C1 segment of cervical spinal cord (tissue), 14 donors: ENCODE measurements around the gene KRTAP1-5.
"Not testable (repeated sequence)": the region's sequence is repeated elsewhere in the genome, so short reads cannot be mapped to it uniquely, and the experiment has no call there.

ENCODE experiments used
- DNase-seq, 14 donors: peaks; one replicate each; lab custom pipeline; 2025; lab: John Stamatoyannopoulos, UW

KRTAP1-5 gene, protein sequence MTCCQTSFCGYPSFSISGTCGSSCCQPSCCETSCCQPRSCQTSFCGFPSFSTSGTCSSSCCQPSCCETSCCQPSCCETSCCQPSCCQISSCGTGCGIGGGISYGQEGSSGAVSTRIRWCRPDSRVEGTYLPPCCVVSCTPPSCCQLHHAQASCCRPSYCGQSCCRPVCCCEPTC

DNA sequence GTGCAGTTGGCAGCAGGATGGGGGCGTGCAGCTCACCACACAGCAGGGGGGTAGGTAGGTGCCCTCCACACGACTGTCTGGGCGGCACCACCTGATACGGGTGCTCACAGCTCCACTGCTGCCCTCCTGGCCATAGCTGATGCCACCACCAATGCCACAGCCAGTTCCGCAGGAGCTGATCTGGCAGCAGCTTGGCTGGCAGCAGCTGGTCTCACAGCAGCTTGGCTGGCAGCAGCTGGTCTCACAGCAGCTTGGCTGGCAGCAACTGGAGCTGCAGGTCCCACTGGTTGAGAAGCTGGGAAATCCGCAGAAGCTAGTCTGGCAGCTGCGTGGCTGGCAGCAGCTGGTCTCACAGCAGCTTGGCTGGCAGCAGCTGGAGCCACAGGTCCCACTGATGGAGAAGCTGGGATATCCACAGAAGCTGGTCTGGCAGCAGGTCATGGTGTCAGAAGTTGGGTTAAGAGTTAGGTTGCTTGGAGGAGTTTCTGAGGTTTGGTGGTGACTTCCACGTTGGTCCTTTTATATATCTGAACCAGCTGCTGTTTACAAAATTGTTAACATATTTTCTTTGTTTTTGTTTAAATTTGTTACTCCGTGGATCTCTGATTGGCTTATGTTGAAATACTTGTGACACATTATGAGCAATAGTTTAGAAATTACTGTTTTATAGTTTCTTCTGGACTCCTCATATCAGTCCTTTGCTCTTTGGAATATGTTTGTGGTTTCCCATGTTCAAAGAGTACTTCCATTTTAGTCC is at the start of gene KRTAP1-5:
KRTAP1-5 (minus strand) TSS at position 494 of the 757 bp plus-strand sequence; CDS start at position 441, 53 bp downstream.
- DNase-seq: no peak

DNA sequence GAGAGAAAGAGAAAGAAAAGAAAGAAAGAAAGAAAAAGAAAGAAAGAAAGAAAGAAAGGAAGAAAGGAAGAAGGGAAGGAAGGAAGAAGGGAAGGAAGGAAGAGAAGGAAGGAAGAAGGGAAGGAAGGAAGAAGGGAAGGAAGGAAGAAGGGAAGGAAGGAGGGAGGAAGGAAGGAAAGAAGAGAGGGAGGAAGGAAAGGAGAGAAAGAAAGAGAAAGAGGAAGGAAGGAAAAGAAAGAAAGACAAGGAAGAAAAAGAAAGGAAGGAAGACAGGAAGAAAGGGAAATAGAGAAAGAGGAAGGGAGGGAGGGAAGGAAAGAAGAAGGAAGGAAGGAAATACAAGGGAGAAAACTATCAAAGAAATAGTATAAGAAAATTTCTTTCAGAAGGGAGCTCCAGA is 49.8 kb upstream of the KRTAP1-5 start:
- no peak for DNase-seq

DNA sequence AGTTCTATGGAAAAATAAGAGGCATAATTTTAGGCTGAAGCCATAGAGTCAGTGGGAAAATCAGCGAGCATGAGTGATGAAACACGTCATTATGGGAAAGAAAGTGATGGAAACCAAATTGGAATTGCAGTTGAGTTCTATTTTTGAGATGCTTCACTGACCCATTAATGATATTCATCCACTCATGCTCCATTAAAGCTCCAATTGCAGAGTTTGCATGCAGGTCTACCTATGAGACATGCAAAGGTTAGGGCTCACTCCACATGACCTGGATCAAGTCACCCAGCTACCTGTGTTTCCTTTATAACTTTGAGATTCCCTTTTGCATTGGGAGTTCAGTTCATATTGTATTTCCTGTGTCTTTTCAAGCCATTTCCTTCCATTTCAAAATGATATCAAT is 46.7 kb upstream of the KRTAP1-5 start:
- DNase-seq: no peak

DNA sequence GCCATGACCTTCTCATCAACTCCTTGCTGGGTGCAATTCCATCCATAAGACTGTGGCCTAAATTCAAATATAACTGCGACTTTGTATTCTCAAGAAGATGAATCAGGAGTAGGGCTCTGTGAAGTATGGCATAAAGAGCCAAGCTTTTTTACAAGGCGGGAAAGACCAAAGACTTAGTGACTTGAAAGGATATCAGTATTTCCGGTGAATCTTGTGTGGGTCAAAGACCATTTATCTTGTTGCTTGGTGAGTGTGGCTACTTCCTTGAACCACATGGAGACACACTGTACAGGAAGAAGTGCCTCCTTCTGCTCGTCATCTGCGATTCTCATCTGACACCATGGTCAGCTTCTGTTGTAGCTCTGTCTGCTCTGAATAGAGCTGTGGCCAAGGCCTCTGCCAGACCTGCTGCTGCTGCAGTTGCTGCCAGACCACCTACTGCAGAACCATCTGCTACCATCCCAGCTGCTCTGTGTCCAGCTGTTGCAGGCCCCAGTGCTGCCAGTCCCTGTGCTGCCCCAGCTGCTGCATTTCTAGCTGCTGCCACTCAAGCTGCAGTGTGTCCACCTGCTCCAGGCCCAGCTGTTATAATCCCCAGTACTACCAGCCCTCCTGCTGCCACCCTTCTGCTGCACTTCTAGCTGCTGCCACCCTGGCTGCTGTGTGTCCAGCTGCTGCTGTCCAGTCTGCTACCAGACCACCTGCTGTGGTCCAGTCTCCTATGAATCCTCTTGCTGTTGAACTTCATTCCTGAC is 44.8 kb upstream of the KRTAP1-5 start:
- DNase-seq: no peak

DNA sequence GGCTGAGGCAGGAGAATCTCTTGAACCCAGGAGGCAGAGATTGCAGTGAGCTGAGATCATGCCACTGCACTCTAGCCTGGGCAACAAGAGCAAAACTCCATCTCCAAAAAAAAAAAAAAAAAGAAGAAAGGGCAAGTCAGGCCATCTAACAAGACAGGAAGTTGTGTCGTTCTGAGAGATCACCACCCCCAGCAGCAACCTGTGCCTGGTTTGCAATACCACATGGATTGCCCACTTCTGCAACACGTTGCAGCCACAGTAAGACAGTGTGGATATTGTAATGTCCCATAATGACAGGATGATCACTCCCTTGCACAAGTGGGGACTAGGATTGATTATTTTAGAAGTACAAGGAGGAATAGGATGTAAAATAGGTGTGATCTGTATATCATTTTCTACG is 42.0 kb upstream of the KRTAP1-5 start:
- DNase-seq: no peak

DNA sequence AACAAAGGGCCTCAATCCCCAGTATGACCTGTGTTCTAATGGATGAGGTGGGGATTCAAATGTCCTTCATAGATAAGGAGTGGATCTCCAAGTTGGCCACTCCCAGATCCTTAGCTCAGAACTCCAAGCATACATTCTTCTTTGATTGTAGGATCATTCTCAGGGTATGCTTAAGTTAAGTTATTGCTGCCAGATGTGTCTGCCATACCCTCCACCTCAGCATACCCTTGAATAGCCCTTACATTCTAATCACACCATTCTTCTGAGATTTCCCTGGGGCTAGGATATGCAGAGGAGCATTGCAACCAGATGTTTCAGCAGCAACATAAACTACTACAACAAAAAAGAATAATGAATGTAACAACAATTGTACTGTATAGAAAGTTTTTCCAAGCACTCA is 40.3 kb upstream of the KRTAP1-5 start:
- DNase-seq: no peak

DNA sequence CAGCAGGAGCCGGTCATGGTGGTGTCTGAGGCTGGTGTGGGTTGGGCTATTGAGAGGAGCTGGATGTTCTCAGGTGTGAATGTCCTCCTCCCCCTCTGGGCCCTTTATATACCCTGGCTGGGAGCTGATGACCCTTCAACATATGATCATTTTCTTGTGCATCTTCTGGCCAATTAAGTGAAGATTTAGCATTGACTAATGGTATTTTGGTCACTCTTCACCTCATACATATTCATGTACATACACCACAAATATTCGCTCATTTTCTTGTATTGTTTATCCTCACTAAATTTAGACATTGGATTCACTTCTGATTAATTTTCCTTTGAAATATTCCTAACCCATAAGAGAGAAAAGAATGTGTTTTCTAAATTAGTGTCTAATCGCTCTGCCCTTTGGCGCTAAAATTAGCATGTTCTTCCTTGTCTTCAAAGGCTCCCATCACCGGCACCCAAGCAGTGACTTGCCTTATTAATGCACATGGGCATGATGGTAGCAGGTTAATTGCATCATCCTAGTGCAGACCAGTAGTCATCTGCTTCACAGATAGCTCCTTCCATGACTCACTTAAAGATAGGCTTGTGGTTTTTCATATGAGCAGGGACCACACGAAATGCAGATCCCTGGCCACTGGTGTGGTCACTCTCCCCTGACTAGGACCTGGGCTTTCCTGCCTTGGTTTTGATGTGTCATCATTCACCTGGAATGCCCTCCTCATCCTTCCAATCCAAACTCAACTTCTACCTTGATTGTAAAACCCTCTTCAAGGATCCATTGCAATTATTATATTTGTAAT is 39.0 kb upstream of the KRTAP1-5 start, which contains the start of gene KRTAP2-4:
KRTAP2-4 (minus strand) TSS at position 51 of the 796 bp plus-strand sequence; CDS start at position 17, 34 bp downstream.
- DNase-seq: no peak

DNA sequence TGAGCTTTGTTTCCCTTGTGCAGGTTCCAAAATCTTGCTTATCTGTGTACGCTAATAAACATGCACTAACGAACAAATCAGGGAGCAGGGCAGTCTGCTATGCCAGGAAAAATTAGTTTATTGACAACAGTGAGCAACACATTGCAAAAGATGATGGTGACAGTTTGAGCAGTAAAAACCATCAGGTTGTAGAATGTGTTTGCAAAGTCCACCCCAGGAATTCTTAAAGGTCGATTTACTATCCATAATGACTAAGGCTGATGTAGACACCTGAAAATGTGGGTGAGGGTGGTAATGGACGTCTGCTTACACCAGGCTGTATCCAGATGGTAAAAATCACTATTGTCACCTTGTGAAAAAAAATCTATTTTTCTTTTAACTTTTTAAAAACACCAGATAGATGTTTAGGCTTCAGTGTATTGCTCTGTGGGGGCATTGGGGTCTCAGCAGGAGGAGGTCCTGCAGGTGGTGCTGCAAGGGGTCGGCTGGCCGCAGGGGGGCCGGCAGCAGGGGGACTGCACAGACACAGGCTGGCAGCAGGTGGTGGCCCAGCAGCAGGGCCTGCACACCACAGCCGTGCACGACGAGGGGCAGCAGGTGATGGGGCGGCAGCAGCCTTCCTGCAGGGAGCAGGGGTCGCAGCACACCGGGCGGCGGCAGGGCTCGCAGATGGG is 38.1 kb upstream of the KRTAP1-5 start:
- not testable (repeated sequence) for DNase-seq

DNA sequence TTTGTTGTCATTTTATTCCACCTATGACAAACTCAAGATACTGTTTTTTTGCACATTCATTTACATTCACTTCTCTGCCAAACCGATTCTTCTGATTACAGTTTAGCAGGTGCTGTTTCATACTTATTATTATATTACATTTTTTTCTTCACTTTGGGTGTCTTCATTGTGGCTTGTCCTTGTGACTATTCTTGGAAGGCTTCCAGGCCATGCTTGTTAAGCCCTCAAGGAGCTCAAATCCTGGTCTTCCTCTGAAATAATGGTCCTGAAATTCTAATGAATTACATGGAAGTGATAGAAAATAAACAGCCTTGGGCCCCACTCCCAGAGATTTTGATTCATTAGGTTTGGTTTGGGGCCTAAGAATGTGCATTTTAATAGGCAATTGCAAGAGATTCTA is 37.3 kb upstream of the KRTAP1-5 start:
- no peak for DNase-seq

DNA sequence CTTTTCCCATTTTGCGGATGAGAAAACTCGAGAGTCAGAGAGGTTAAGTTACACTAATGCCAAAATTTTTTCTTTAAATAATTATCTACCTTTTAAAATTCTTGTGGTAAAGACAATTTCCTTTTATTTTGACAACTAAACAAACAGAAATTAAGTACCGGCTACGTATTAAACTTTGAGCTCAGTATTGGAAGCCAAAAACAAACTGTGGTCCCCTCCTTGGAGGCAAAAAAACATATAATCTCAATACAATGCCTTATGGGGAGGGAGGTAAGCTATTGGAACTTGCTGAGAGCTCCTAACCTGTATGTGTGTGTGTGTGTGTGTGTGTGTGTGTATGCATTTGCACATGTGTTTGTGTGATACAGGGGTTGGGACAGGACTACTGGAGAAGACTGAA is 36.4 kb upstream of the KRTAP1-5 start:
- no peak for DNase-seq

DNA sequence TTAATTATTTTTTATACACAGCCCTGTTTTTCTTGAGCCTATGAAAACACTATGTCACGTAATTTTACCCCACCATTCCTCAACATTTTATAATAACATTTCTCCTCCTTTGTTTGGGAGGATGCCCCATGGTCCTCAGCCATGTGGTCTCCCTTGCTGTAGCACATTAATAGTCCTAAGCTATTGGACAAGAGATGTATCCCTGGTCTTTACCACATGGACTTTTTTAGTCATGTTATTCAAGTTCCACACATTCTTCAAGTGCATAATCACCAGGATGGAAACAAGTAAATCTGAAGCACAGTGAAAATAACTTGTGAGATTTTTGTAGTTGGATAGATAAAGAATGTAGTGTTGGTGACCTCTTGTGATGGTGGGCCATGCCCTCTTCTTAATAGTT is 35.0 kb upstream of the KRTAP1-5 start:
- no peak for DNase-seq

DNA sequence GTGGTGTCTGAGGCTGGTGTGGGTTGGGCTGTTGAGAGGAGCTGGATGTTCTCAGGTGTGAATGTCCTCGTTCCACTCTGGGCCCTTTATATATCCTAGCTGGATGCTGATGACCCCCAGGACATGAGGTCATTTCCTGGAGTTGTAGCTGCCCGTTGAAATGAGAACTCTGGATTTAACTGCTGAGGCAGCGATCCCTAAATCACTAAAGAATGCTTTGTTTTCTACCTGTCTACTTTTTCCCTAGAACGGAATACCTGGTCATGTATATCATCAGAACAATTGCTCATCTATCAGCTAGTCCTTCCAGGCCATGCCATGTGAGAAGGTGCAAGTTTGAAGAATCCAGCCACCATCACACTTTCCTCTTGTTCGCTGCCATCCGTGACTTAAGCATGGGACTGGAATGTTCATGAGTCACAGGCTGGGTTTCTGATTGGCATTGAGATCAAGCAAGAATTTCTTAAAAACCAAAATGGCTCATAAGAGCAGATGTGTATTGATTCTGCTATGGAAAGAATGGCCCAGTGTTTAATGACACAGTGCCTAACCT is 33.1 kb upstream of the KRTAP1-5 start, which contains the start of gene KRTAP2-3:
KRTAP2-3 (minus strand) TSS at position 63 of the 553 bp plus-strand sequence. CDS start 64 bp downstream, outside the sequence.
- no peak for DNase-seq

DNA sequence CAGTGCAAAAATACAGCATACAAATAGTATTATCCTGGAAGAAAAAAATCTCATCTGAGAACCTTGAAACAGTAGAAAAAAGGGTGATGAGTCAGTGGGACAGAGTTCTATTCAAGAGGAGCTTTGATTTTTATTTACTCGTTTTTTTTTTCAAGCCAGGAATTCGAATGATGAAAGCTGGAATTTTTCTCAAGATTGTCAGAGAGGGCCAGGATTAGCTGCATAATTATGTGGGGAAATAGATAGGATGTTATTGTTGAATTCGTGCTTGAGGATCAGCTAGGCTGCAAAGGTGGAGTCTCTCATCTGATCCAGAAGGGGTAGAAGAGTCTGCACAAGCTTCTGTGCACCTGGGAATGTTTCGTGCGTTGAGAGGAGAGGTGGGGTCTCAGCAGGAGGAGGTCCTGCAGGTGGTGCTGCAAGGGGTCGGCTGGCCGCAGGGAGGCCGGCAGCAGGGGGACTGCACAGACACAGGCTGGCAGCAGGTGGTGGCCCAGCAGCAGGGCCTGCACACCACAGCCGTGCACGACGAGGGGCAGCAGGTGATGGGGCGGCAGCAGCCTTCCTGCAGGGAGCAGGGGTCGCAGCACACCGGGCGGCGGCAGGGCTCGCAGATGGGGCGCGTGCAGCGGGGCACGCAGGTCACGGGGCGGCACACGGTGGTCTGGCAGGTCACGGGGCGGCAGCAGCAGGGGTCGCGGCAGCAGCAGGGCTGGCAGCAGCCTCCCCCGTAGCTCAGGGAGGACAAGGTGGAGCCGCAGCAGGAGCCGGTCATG is 32.5 kb upstream of the KRTAP1-5 start:
- not testable (repeated sequence) for DNase-seq

DNA sequence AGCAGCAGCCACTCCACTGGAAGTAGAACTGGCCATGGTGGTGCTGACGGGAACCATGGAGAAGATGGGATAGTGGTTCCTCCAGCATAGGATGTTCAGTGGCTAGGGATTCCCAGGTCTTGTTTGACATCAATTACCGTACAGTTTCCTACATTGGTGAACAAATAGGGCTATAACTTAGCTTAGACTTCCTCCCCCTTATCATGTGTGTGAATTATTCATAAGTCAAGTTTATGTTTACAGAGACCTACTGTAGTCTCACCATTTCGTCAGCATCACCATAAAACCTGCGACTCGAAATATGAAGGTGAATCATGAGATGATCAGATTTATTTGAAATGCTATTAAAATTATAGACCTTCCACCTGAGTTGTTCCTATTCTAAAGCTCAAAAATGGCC is 31.7 kb upstream of the KRTAP1-5 start:
- no peak for DNase-seq

DNA sequence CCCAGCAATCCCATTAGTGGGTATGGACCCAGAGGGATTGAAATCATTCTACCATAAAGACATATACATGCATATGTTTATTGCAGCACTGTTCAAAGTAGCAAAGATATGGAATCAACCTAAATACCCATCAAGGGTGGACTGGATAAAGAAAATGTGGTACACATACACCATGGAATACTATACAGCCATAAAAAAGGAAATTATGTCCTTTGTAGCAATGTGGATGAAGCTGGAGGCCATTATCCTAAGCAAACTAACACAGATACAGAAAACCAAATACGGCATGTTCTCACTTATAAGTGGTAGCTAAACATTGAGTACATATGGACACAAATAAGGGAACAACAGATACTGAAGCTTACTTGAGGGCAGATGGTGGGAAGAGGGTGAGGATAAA is 30.5 kb upstream of the KRTAP1-5 start:
- no peak for DNase-seq

DNA sequence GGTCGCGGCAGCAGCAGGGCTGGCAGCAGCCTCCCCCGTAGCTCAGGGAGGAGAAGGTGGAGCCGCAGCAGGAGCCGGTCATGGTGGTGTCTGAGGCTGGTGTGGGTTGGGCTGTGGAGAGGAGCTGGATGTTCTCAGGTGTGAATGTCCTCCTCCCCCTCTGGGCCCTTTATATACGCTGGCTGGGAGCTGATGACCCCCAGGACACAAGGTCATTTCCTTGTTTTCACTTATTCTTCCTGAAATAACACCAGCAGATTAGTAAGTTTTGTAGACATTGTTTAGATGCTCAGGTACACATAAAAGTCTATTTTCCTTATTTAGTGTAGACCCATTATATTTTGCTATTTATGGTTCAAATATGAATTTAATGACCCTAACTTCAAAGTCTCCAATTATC is 28.1 kb upstream of the KRTAP1-5 start, which contains the start of gene KRTAP2-2:
KRTAP2-2 (minus strand) TSS at position 101 of the 400 bp plus-strand sequence; CDS start at position 82, 19 bp downstream.
- not testable (repeated sequence) for DNase-seq

DNA sequence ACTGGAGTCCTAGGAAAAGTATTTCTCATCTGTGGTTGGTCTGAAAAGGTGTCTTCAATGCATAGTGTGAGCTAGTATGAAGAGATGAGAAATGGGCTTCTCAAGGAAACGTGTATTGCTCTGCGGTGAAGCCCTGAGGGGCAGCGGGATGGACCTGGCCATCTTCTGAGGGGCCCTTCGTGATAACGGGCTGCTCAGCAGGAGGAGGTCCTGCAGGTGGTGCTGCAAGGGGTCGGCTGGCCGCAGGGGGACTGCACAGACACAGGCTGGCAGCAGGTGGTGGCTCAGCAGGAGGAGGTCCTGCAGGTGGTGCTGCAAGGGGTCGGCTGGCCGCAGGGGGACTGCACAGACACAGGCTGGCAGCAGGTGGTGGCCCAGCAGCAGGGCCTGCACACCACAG is 27.5 kb upstream of the KRTAP1-5 start:
- DNase-seq: not testable (repeated sequence)

DNA sequence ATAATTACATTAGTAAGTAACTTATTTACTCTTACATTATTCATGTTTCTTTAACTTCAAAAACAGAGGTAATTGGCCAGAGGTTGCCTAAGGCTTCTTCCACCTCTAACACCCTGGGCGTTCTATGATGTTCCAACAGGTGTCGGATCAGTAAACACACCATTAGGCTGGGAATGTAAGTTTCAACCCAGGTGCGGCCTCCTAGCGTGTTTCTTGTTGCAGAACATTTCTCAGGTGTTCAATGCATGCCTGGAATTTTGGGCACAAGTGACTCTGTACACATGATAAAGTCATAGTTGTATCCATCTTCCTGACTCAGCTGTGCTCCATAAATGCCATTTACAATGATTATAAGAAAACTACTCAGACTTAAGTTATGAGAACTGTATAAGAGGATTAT is 27.0 kb upstream of the KRTAP1-5 start:
- no peak for DNase-seq

DNA sequence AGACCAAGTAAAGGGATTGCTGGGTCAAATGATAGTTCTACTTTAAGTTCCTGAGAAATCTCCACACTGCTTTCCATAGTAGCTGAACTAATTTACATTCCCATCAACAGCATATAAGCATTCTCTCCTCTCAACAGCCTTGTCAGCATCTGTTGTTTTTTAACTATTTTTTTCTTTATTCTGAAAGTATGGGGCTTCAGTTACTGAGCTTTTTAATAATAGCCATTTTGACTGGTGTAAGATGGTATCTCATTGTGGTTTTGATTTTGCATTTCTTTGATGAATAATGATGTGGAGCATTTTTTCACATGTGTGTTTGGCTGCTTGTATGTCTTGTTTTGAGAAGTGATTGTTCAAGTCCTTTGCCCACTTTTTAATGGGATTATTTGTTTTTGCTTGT is 25.6 kb upstream of the KRTAP1-5 start:
- no peak for DNase-seq

DNA sequence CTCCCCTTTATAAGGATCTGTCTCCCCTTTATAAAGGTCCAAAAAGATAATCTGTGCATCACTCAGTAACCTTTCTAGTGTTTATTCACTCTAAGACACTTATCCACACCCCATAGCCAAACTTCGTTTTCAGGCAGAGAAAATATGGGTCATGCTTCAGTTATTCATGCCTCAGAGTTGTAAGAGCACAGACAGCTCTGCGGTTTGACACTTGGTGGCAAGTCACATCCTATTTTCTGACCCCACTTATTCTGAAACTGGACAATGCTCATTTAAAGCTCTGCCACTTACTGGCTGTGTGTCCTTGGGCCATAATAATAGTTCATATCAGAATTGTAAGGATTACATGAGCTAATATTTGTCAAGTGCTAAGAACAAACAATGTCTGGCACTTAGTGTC is 22.1 kb upstream of the KRTAP1-5 start:
- no peak for DNase-seq
